Measurements from ENCODE around the gene CXCL13. TPM values are rescaled to one million over a fixed set of nuclear protein-coding genes. Genes with fewer than 3 reads are reported as not detected.
A peak's percentile ranks its signal among the peaks of the same experiment; 100 is the strongest.
"Not testable (repeated sequence)": the region's sequence is repeated elsewhere in the genome, so short reads cannot be mapped to it uniquely, and the experiment has no call there.

CXCL13 gene
- total RNA-seq (1 to 10 TPM; 2.3 to 3.1 TPM), polyA plus RNA-seq (0.24 TPM)

GRCh38 chr4:77605210-77605902 lies at the start of gene CXCL13:
CXCL13 (plus strand) TSS chr4:77605820; CDS start chr4:77605866, 46 bp downstream.
- no peak within 1 kb of the TSS for H3K4me3 ChIP-seq (ENCODE audit: low read length)
- H3K27ac Mint-ChIP-seq = peak within 1 kb of the TSS in 1 of 8 donors; percentile 34
- CTCF ChIA-PET = interaction anchor here (0.5 to 2.2 kb wide), 3 partner anchors 11 to 13 kb away, joined by 3 to 8 read pairs (median 4); no protein-coding TSS in a partner anchor
- no peaks in the 10 kb centered on the region for H3K9me3 Mint-ChIP-seq
- DNase-seq = no peak
- peaks cover 0 to 10% (median 7%) of the 10 kb centered on the region in 3 donors for H3K4me1 Mint-ChIP-seq
- no peak within 1 kb of the TSS for H3K4me3 Mint-ChIP-seq
- peaks cover 0 to 2% of the 10 kb centered on the region in 2 donors for H3K27me3 Mint-ChIP-seq
- no peak within 1 kb of the TSS for H3K27ac ChIP-seq (ENCODE audit: low read depth, low read length)
- H3K9me3 ChIP-seq (ENCODE audit: low read length) = no peaks in the 10 kb centered on the region
- H3K36me3 Mint-ChIP-seq = no peaks in the 10 kb centered on the region
- H3K36me3 ChIP-seq (ENCODE audit: insufficient read depth, low read length) = no peaks in the 10 kb centered on the region
- H3K27me3 ChIP-seq (ENCODE audit: insufficient read depth, low read length, poor library complexity, severe bottlenecking) = no peaks in the 10 kb centered on the region
- no peaks in the 10 kb centered on the region for H3K4me1 ChIP-seq (ENCODE audit: insufficient read depth, low read length)
- POLR2A ChIA-PET = no interaction called here

GRCh38 chr4:77560170-77560569 lies 45.5 kb upstream of the CXCL13 start:
- Mint-ChIP-seq H3K36me3 (no peaks in the 10 kb centered on the region), H3K4me3 (no peak overlapping the region), H3K27ac (no peak overlapping the region), H3K4me1 (no peaks in the 10 kb centered on the region), H3K9me3 (peaks cover 0 to 6% (median 4%) of the 10 kb centered on the region in 5 donors), H3K27me3 (peaks cover 0 to 7% of the 10 kb centered on the region in 2 donors)
- POLR2A ChIA-PET = no interaction called here
- DNase-seq = no peak
- CTCF ChIA-PET = no interaction called here
- no peaks in the 10 kb centered on the region for H3K9me3 ChIP-seq (ENCODE audit: low read length)
- H3K4me1 ChIP-seq (ENCODE audit: insufficient read depth, low read length) = no peaks in the 10 kb centered on the region
- no peaks in the 10 kb centered on the region for H3K27me3 ChIP-seq (ENCODE audit: insufficient read depth, low read length, poor library complexity, severe bottlenecking)
- H3K27ac ChIP-seq (ENCODE audit: low read depth, low read length) = no peak overlapping the region
- no peaks in the 10 kb centered on the region for H3K36me3 ChIP-seq (ENCODE audit: insufficient read depth, low read length)
- no peak overlapping the region for H3K4me3 ChIP-seq (ENCODE audit: low read length)

DNA sequence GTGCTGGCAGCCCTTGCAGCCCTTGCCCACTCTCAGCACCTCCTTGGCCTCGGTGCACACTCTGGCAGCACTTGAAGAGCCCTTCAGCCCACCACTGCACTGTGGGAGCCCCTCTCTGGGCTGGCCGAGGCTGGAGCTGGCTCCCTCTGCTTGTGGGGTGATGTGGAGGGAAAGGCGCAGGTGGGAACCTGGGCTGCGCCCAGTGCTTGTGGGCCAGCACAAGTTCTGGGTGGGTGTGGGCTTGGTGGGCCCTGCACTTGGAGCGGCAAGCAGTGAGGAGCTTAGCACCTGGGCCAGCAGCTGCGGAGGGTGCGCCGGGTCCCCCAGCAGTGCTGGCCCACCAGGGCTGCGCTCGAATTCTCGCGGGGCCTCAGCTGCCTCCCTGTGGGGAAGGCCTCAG lies 43.9 kb upstream of the CXCL13 start:
- H3K36me3 Mint-ChIP-seq; H3K4me1 Mint-ChIP-seq; H3K27ac Mint-ChIP-seq; H3K27ac ChIP-seq (ENCODE audit: low read depth, low read length); H3K36me3 ChIP-seq (ENCODE audit: insufficient read depth, low read length); H3K9me3 ChIP-seq (ENCODE audit: low read length); H3K4me3 Mint-ChIP-seq; DNase-seq; H3K27me3 ChIP-seq (ENCODE audit: insufficient read depth, low read length, poor library complexity, severe bottlenecking); H3K9me3 Mint-ChIP-seq; H3K27me3 Mint-ChIP-seq; H3K4me3 ChIP-seq (ENCODE audit: low read length); CTCF ChIA-PET; POLR2A ChIA-PET; H3K4me1 ChIP-seq (ENCODE audit: insufficient read depth, low read length): not testable (repeated sequence)

- H3K36me3 Mint-ChIP-seq = no peaks in the 10 kb centered on the region
- H3K4me1 Mint-ChIP-seq = no peaks in the 10 kb centered on the region
- CTCF ChIA-PET = interaction anchor here (2.1 kb wide), 1 partner anchor 37 kb away, joined by 5 read pairs; no protein-coding TSS in a partner anchor
- Histone ChIP-seq H3K27me3 (ENCODE audit: insufficient read depth, low read length, poor library complexity, severe bottlenecking) (no peaks in the 10 kb centered on the region), H3K4me1 (ENCODE audit: insufficient read depth, low read length) (no peaks in the 10 kb centered on the region), H3K9me3 (ENCODE audit: low read length) (no peaks in the 10 kb centered on the region), H3K36me3 (ENCODE audit: insufficient read depth, low read length) (no peaks in the 10 kb centered on the region), H3K4me3 (ENCODE audit: low read length) (no peak overlapping the region), H3K27ac (ENCODE audit: low read depth, low read length) (no peak overlapping the region)
- H3K9me3 Mint-ChIP-seq = no peaks in the 10 kb centered on the region
- no peak overlapping the region for H3K4me3 Mint-ChIP-seq
- peaks cover 4 to 20% of the 10 kb centered on the region in 2 donors for H3K27me3 Mint-ChIP-seq
- DNase-seq = no peak
- POLR2A ChIA-PET = no interaction called here
- no peak overlapping the region for H3K27ac Mint-ChIP-seq
Observed at GRCh38 chr4:77564231-77564630, 41.4 kb upstream of the CXCL13 start.

- CTCF ChIA-PET = no interaction called here
Observed at GRCh38 chr4:77566148-77566547, 39.5 kb upstream of the CXCL13 start.

GRCh38 chr4:77567549-77567948 lies 38.1 kb upstream of the CXCL13 start:
- no peak overlapping the region for H3K4me3 ChIP-seq (ENCODE audit: low read length)
- Mint-ChIP-seq H3K4me3 (no peak overlapping the region), H3K4me1 (no peaks in the 10 kb centered on the region), H3K27me3 (peaks cover 4 to 13% of the 10 kb centered on the region in 2 donors), H3K36me3 (no peaks in the 10 kb centered on the region), H3K27ac (no peak overlapping the region), H3K9me3 (peaks cover 0 to 5% (median 0%) of the 10 kb centered on the region in 5 donors)
- POLR2A ChIA-PET = no interaction called here
- no peaks in the 10 kb centered on the region for H3K36me3 ChIP-seq (ENCODE audit: insufficient read depth, low read length)
- no peak for DNase-seq
- H3K27ac ChIP-seq (ENCODE audit: low read depth, low read length) = no peak overlapping the region
- no peaks in the 10 kb centered on the region for H3K4me1 ChIP-seq (ENCODE audit: insufficient read depth, low read length)
- H3K9me3 ChIP-seq (ENCODE audit: low read length) = no peaks in the 10 kb centered on the region
- CTCF ChIA-PET = no interaction called here
- H3K27me3 ChIP-seq (ENCODE audit: insufficient read depth, low read length, poor library complexity, severe bottlenecking) = no peaks in the 10 kb centered on the region

More at GRCh38 chr4:77566148-77566547, 39.5 kb upstream of the CXCL13 start:
- no peak overlapping the region for H3K27ac ChIP-seq (ENCODE audit: low read depth, low read length)
- Mint-ChIP-seq H3K4me3 (no peak overlapping the region), H3K9me3 (no peaks in the 10 kb centered on the region), H3K4me1 (no peaks in the 10 kb centered on the region), H3K27ac (no peak overlapping the region), H3K27me3 (peaks cover 4 to 13% of the 10 kb centered on the region in 2 donors), H3K36me3 (no peaks in the 10 kb centered on the region)
- no peaks in the 10 kb centered on the region for H3K27me3 ChIP-seq (ENCODE audit: insufficient read depth, low read length, poor library complexity, severe bottlenecking)
- H3K36me3 ChIP-seq (ENCODE audit: insufficient read depth, low read length) = no peaks in the 10 kb centered on the region
- no peak for DNase-seq
- H3K4me3 ChIP-seq (ENCODE audit: low read length) = no peak overlapping the region
- POLR2A ChIA-PET = no interaction called here
- no peaks in the 10 kb centered on the region for H3K9me3 ChIP-seq (ENCODE audit: low read length)
- no peaks in the 10 kb centered on the region for H3K4me1 ChIP-seq (ENCODE audit: insufficient read depth, low read length)

GRCh38 chr4:77570508-77571214 lies 35.0 kb upstream of the CXCL13 start:
- H3K27ac Mint-ChIP-seq; H3K4me1 ChIP-seq (ENCODE audit: insufficient read depth, low read length); H3K27me3 ChIP-seq (ENCODE audit: insufficient read depth, low read length, poor library complexity, severe bottlenecking); H3K27ac ChIP-seq (ENCODE audit: low read depth, low read length); H3K4me1 Mint-ChIP-seq; H3K9me3 ChIP-seq (ENCODE audit: low read length); CTCF ChIA-PET; H3K36me3 ChIP-seq (ENCODE audit: insufficient read depth, low read length); POLR2A ChIA-PET; H3K4me3 ChIP-seq (ENCODE audit: low read length); DNase-seq; H3K4me3 Mint-ChIP-seq; H3K9me3 Mint-ChIP-seq; H3K36me3 Mint-ChIP-seq: not testable (repeated sequence)
- peaks cover 4 to 13% of the 10 kb centered on the region in 2 donors for H3K27me3 Mint-ChIP-seq

GRCh38 chr4:77576351-77576750 lies 29.3 kb upstream of the CXCL13 start:
- POLR2A ChIA-PET = no interaction called here
- peaks cover 1% of the 10 kb centered on the region in 2 donors for H3K27me3 Mint-ChIP-seq
- Histone ChIP-seq H3K36me3 (ENCODE audit: insufficient read depth, low read length) (no peaks in the 10 kb centered on the region), H3K27ac (ENCODE audit: low read depth, low read length) (no peak overlapping the region), H3K27me3 (ENCODE audit: insufficient read depth, low read length, poor library complexity, severe bottlenecking) (no peaks in the 10 kb centered on the region), H3K4me3 (ENCODE audit: low read length) (no peak overlapping the region), H3K4me1 (ENCODE audit: insufficient read depth, low read length) (no peaks in the 10 kb centered on the region), H3K9me3 (ENCODE audit: low read length) (no peaks in the 10 kb centered on the region)
- DNase-seq = no peak
- CTCF ChIA-PET = interaction anchor here (1.6 kb wide), 1 partner anchor 111 kb away, joined by 3 read pairs; no protein-coding TSS in a partner anchor
- no peak overlapping the region for H3K27ac Mint-ChIP-seq
- no peak overlapping the region for H3K4me3 Mint-ChIP-seq
- peaks cover 0 to 8% (median 1%) of the 10 kb centered on the region in 5 donors for H3K9me3 Mint-ChIP-seq
- H3K4me1 Mint-ChIP-seq = no peaks in the 10 kb centered on the region
- no peaks in the 10 kb centered on the region for H3K36me3 Mint-ChIP-seq

All from CD8-positive, alpha-beta memory T cell (primary cell).